Fibroblast of lung (primary cell): ENCODE results near the gene H1-8.

Experiments
- CTCF ChIP-seq, 2 donors: IDR thresholded peaks in 1 of 2; conservative IDR thresholded peaks in 1 of 2; 1 replicate in 1 of 2; 2 replicates in 1 of 2; pipeline ENCODE4 v1.5.1; 2011 to 2012; ENCODE audit warnings: low read length in 2 of 2, control low read depth in 1 of 2, inconsistent platforms in 1 of 2, low read depth in 1 of 2, mild to moderate bottlenecking in 1 of 2
- EZH2 ChIP-seq: IDR thresholded peaks from 2 replicates; pipeline ENCODE4 v1.5.1; 2012; ENCODE audit warnings: low read length, control low read depth, mild to moderate bottlenecking; ENCODE audit errors: missing control alignments

- TF ChIP-seq CTCF (conservative IDR thresholded peaks at IDR 0.05 in 1 of 2, IDR thresholded peaks at IDR 0.05 in 1 of 2; ENCODE audit: low read depth in 1 of 2, low read length in 2 of 2) (no peak), EZH2 (no peak)
Measured at GRCh38 chr3:129587566-129588210, 44.7 kb downstream of the H1-8 start.
